HCT116 (cell line): Measurements from ENCODE around the gene UACA. TPM values are rescaled to one million over a fixed set of nuclear protein-coding genes. Genes with fewer than 3 reads are reported as not detected.

Source experiments
- ATAC-seq: fragments of 200-7000 bp; cut with Tn5 transposase; 2 replicates; pipeline ENCODE4 v1.9.1; 2020; ENCODE audit warnings: mild to moderate bottlenecking, moderate library complexity
- BruUV-seq: library from RNA; stranded (reverse); fragments of 400-500 nt; replicated peaks from 2 replicates; lab custom pipeline; 2021; lab: Mats Ljungman, UMichigan
- CTCF ChIA-PET: fragments of 300-600 bp; sonication (Branson Sonifier 250); formaldehyde crosslinking; loops from one replicate; lab custom pipeline; 2021; ENCODE audit warnings: antibody characterized with exemption; lab: Charles Lee
- POLR2A ChIA-PET: fragments of 300-600, 350-600 bp; sonication (Branson Sonifier 250); formaldehyde crosslinking; loops from one replicate; lab custom pipeline; 2021; ENCODE audit warnings: antibody characterized with exemption; lab: Charles Lee
- RAD21 ChIA-PET, 2 experiments: fragments of 300-600 bp; sonication (Branson Sonifier 250); formaldehyde crosslinking; loops; one replicate each; lab custom pipeline; 2023; ENCODE audit warnings: low total read pairs in 2 of 2; ENCODE audit not compliant: uncharacterized antibody in 2 of 2, unreplicated experiment in 2 of 2, low non-redundant PET in 1 of 2; lab: Charles Lee
- DNase-seq: peaks from one replicate; pipeline ENCODE4 v3.0.0-alpha.2; 2010; ENCODE audit warnings: low read depth, low spot score
- H2AFZ ChIP-seq: fragments of 200-600 bp; shearing (Covaris generic), sonication (generic); 2 replicates; pipeline ENCODE4 v1.6.1; 2017; ENCODE audit warnings: low read depth, mixed run types, mixed read lengths, antibody characterized with exemption, low read length; ENCODE audit not compliant: poor library complexity, severe bottlenecking
- H3K27ac ChIP-seq: 2 replicates; pipeline ENCODE4 v1.5.1; 2012; ENCODE audit warnings: low read depth, low read length
- H3K27me3 ChIP-seq: fragments of 200-600 bp; sonication (generic); 2 replicates; pipeline ENCODE4 v1.6.1; 2016; ENCODE audit warnings: mixed run types, low read length, mixed read lengths; ENCODE audit not compliant: insufficient read depth
- H3K36me3 ChIP-seq, 2 experiments: fragments of 200-500 bp in 1 of 2; fragments of 200-600 bp in 1 of 2; sonication (Bioruptor generic) in 1 of 2; sonication (generic) in 1 of 2; 2 replicates each; pipeline versions ENCODE4 v1.5.1 to v1.6.1; 2014 to 2016; ENCODE audit warnings: low read length in 2 of 2, inconsistent platforms in 1 of 2, mixed read lengths in 1 of 2, mixed run types in 1 of 2; ENCODE audit not compliant: insufficient read depth in 2 of 2, control insufficient read depth in 1 of 2
- H3K4me1 ChIP-seq, 2 experiments: fragments of 200-600 bp in 1 of 2; sonication (generic) in 1 of 2; 2 replicates each; pipeline versions ENCODE4 v1.5.1 to v1.6.1; 2012 to 2017; ENCODE audit warnings: low read length in 2 of 2, inconsistent platforms in 1 of 2, mild to moderate bottlenecking in 1 of 2, mixed read lengths in 1 of 2, mixed run types in 1 of 2, moderate library complexity in 1 of 2; ENCODE audit not compliant: insufficient read depth in 2 of 2, control insufficient read depth in 1 of 2
- H3K4me2 ChIP-seq: fragments of 200-600 bp; sonication (generic); 2 replicates; pipeline ENCODE4 v1.6.1; 2017; ENCODE audit warnings: mixed run types, low read length, mixed read lengths
- H3K4me3 ChIP-seq, 2 experiments: fragments of 200-600 bp in 1 of 2; sonication (generic) in 1 of 2; replicated peaks in 1 of 2; 2 replicates each; pipeline ENCODE4 v1.5.1; 2011 to 2016; ENCODE audit warnings: low read length in 2 of 2, control low read depth in 1 of 2, low read depth in 1 of 2, mild to moderate bottlenecking in 1 of 2, mixed read lengths in 1 of 2, mixed run types in 1 of 2
- H3K79me2 ChIP-seq: fragments of 200-600 bp; sonication (generic); 2 replicates; pipeline ENCODE4 v1.6.1; 2017; ENCODE audit warnings: mild to moderate bottlenecking, mixed run types, low read length, moderate library complexity, mixed read lengths; ENCODE audit not compliant: insufficient read depth
- H3K9ac ChIP-seq: fragments of 200-600 bp; sonication (generic); 2 replicates; pipeline ENCODE4 v1.6.1; 2016; ENCODE audit warnings: low read length, mixed read lengths
- H3K9me2 ChIP-seq: fragments of 200-600 bp; sonication (generic), shearing (Covaris generic); 2 replicates; pipeline ENCODE4 v1.6.1; 2017; ENCODE audit warnings: mixed run types, mild to moderate bottlenecking, moderate library complexity; ENCODE audit not compliant: insufficient read depth
- H3K9me3 ChIP-seq, 2 experiments: fragments of 200-500 bp in 1 of 2; fragments of 200-600 bp in 1 of 2; sonication (Bioruptor generic) in 1 of 2; sonication (generic) in 1 of 2; 2 replicates each; pipeline ENCODE4 v1.6.1; 2014 to 2017; ENCODE audit warnings: low read length in 2 of 2, mixed read lengths in 2 of 2, inconsistent platforms in 1 of 2, low read depth in 1 of 2, mild to moderate bottlenecking in 1 of 2, mixed run types in 1 of 2, moderate library complexity in 1 of 2; ENCODE audit not compliant: control insufficient read depth in 1 of 2, insufficient read depth in 1 of 2
- H4K20me1 ChIP-seq: fragments of 200-600 bp; sonication (generic), shearing (Covaris generic); 2 replicates; pipeline ENCODE4 v1.6.1; 2017; ENCODE audit warnings: mixed run types, mild to moderate bottlenecking, moderate library complexity; ENCODE audit not compliant: insufficient read depth
- CBX3 ChIP-seq: IDR thresholded peaks from 2 replicates; pipeline ENCODE4 v1.6.1; 2012; ENCODE audit warnings: low read depth
- ELF1 ChIP-seq: IDR thresholded peaks from 2 replicates; pipeline ENCODE4 v1.6.1; 2012; ENCODE audit warnings: low read depth, borderline replicate concordance
- POLR2A ChIP-seq: IDR thresholded peaks from 2 replicates; pipeline ENCODE4 v1.7.0; 2011; ENCODE audit warnings: borderline replicate concordance; ENCODE audit not compliant: insufficient read depth, insufficient read length; ENCODE audit errors: extremely low read depth
- SIN3A ChIP-seq: IDR thresholded peaks from 2 replicates; pipeline ENCODE4 v1.6.1; 2012; ENCODE audit warnings: low read depth
- SP1 ChIP-seq: IDR thresholded peaks from 2 replicates; pipeline ENCODE4 v1.6.1; 2012; ENCODE audit warnings: low read depth
- TCF7L2 ChIP-seq: IDR thresholded peaks from 2 replicates; pipeline ENCODE4 v1.7.0; 2011; ENCODE audit warnings: borderline replicate concordance, inconsistent platforms; ENCODE audit not compliant: insufficient read depth, insufficient read length; ENCODE audit errors: extremely low read depth
- ZBTB33 ChIP-seq: IDR thresholded peaks from 2 replicates; pipeline ENCODE4 v1.6.1; 2011; ENCODE audit warnings: mild to moderate bottlenecking, low read length, moderate library complexity; ENCODE audit not compliant: insufficient replicate concordance; ENCODE audit errors: extremely low read depth
- intact Hi-C: fragments of 100-400 bp; cut with micrococcal nuclease; formaldehyde crosslinking; loops from 2 replicates; pipeline ENCODE4 v1.10.0; 2022
- total RNA-seq: library from RNA; stranded (reverse); gene quantifications from one replicate; pipeline ENCODE4 v1.2.1, GENCODE V29; 2021; ENCODE audit not compliant: unreplicated experiment

UACA gene
- total RNA-seq, 1 experiment from 2014 or later: 47.4 TPM

DNA sequence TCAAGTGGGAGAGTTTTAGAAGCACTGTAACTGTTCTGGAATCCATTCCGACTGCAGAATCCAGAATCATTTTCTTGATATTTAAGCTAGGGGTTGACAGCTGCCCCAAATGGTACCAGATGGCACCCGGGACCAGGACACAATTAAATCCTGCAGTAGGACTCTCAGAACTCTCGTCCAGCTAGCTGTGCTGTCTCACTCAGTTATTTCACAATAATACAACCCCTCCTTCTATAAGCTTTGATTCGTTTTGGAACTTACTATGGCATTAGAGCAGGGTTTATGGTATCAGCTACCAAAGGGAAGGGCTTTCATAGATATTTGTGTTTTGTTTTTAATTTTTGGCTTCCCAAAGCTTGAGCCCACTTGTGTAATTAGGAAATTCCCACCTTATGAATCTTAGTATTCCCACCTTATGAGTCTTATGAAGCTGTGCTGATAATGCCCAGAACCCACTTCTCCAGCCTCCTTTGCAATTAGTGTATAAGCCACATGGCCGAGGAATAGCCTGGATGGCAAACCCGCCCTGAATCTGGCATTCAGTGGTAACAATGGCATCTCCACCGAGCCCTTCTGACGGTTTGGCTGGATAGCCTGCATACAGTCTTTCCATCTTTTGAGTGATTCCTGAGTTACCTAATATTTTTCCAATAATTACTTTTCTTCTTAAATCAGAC is 120.1 kb downstream of the UACA start:
- no peaks in the 10 kb centered on the region for H3K9me3 ChIP-seq
- peak overlapping the region; percentile 68 for H3K4me2 ChIP-seq
- ATAC-seq (peak; percentile 73), DNase-seq (no peak)
- BruUV-seq: no TSS peak
- H3K79me2 ChIP-seq: no peaks in the 10 kb centered on the region
- peak overlapping the region; percentile 59 for H2AFZ ChIP-seq
- H3K27me3 ChIP-seq: no peaks in the 10 kb centered on the region
- CTCF ChIA-PET: interaction anchor here (2.1 kb wide), 1 partner anchor 74 kb away, joined by 7 read pairs; no protein-coding TSS in a partner anchor
- RAD21 ChIA-PET: interaction anchor here in 1 of 2 experiments (0.6 kb wide), 1 partner anchor 124 kb away, joined by 3 read pairs; no protein-coding TSS in a partner anchor
- H3K36me3 ChIP-seq: no peaks in the 10 kb centered on the region
- no peak overlapping the region for H3K9ac ChIP-seq
- no peak overlapping the region for H3K27ac ChIP-seq
- intact Hi-C loops: no loop called here
- no peaks in the 10 kb centered on the region for H4K20me1 ChIP-seq
- H3K4me3 ChIP-seq: peak overlapping the region in 1 of 2 experiments; percentile 34; a peak in 2 of 4 replicates
- no peak for TF ChIP-seq SIN3A
- no peak for TF ChIP-seq ZBTB33
- no peak for TF ChIP-seq CBX3
- TF ChIP-seq TCF7L2: no peak
- no peak for TF ChIP-seq SP1
- no peak for TF ChIP-seq POLR2A
- TF ChIP-seq ELF1: no peak
- TF ChIP-seq, all 23 proteins: peak for 0
- Histone ChIP-seq H3K9me2 (no peaks in the 10 kb centered on the region), H3K4me1 (peaks cover 11 to 21% of the 10 kb centered on the region in 2 experiments)
- POLR2A ChIA-PET: no interaction called here
